Type B pancreatic cell (in vitro differentiated cells): Measurements from ENCODE around the gene GREB1L. TPM values are rescaled to one million over a fixed set of nuclear protein-coding genes. Genes with fewer than 3 reads are reported as not detected.

Experiments used
- DNase-seq: peaks from one replicate; pipeline ENCODE4 v3.0.0; 2021; ENCODE audit warnings: mixed read lengths; ENCODE audit not compliant: unreplicated experiment; ENCODE audit errors: extremely low spot score
- H3K27ac Mint-ChIP-seq: 2 replicates; pipeline ENCODE4 v1.8.0; 2021; ENCODE audit warnings: mild to moderate bottlenecking, mixed read lengths
- H3K27me3 Mint-ChIP-seq: 2 replicates; pipeline ENCODE4 v1.8.0; 2021; ENCODE audit warnings: mixed read lengths
- H3K36me3 Mint-ChIP-seq: 2 replicates; pipeline ENCODE4 v1.8.0; 2021; ENCODE audit warnings: mixed read lengths
- H3K4me1 Mint-ChIP-seq: one replicate; pipeline ENCODE4 v1.8.0; 2021; ENCODE audit warnings: mixed read lengths; ENCODE audit not compliant: unreplicated experiment
- H3K4me3 Mint-ChIP-seq: 2 replicates; pipeline ENCODE4 v1.8.0; 2021; ENCODE audit warnings: mild to moderate bottlenecking, mixed read lengths
- H3K9me3 Mint-ChIP-seq: 2 replicates; pipeline ENCODE4 v1.8.0; 2021; ENCODE audit warnings: mixed read lengths
- CTCF ChIP-seq: fragments of 200-600 bp; sonication (generic); conservative IDR thresholded peaks from 2 replicates; pipeline ENCODE4 v1.5.0; 2021; ENCODE audit warnings: antibody characterized with exemption, mild to moderate bottlenecking
- total RNA-seq: library from RNA; stranded (reverse); gene quantifications from 2 replicates; pipeline ENCODE4 v1.2.1, GENCODE V29; 2021; ENCODE audit warnings: low replicate concordance

Gene GREB1L
- total RNA-seq, 1 donor from 2014 or later: 6.5 TPM

- Mint-ChIP-seq H3K4me3 (no peak overlapping the region), H3K9me3 (no peaks in the 10 kb centered on the region), H3K27me3 (no peaks in the 10 kb centered on the region), H3K4me1 (peaks cover 13% of the 10 kb centered on the region), H3K36me3 (no peaks in the 10 kb centered on the region), H3K27ac (no peak overlapping the region)
- no peak for DNase-seq
- no peak for TF ChIP-seq CTCF
These were observed 88.2 kb downstream of the GREB1L start for GRCh38 chr18:21330122-21330701.

- H3K27ac Mint-ChIP-seq: no peak overlapping the region
- no peak overlapping the region for H3K4me3 Mint-ChIP-seq
- peaks cover under 1% of the 10 kb centered on the region for H3K27me3 Mint-ChIP-seq
- no peak for TF ChIP-seq CTCF
- no peaks in the 10 kb centered on the region for H3K9me3 Mint-ChIP-seq
- no peaks in the 10 kb centered on the region for H3K36me3 Mint-ChIP-seq
- no peak for DNase-seq
- peaks cover 14% of the 10 kb centered on the region for H3K4me1 Mint-ChIP-seq
These were observed 89.0 kb downstream of the GREB1L start for GRCh38 chr18:21331065-21331464.

- H3K4me1 Mint-ChIP-seq: peaks cover 8% of the 10 kb centered on the region
These were observed 94.0 kb downstream of the GREB1L start for GRCh38 chr18:21335927-21336488.

GRCh38 chr18:21336846-21337245, 94.8 kb downstream of the GREB1L start:
- no peak for DNase-seq
- TF ChIP-seq CTCF: no peak
- peaks cover 6% of the 10 kb centered on the region for H3K27me3 Mint-ChIP-seq
- no peak overlapping the region for H3K4me3 Mint-ChIP-seq
- H3K9me3 Mint-ChIP-seq: no peaks in the 10 kb centered on the region
- peaks cover 5% of the 10 kb centered on the region for H3K4me1 Mint-ChIP-seq
- no peak overlapping the region for H3K27ac Mint-ChIP-seq
- H3K36me3 Mint-ChIP-seq: no peaks in the 10 kb centered on the region

More at GRCh38 chr18:21335927-21336488, 94.0 kb downstream of the GREB1L start:
- TF ChIP-seq CTCF: no peak
- Mint-ChIP-seq H3K27me3 (peaks cover 5% of the 10 kb centered on the region), H3K36me3 (no peaks in the 10 kb centered on the region), H3K9me3 (no peaks in the 10 kb centered on the region), H3K4me3 (no peak overlapping the region), H3K27ac (no peak overlapping the region)
- DNase-seq: no peak

GRCh38 chr18:21341141-21341540, 99.1 kb downstream of the GREB1L start:
- DNase-seq: no peak
- TF ChIP-seq CTCF: no peak
- H3K27ac Mint-ChIP-seq: no peak overlapping the region
- H3K36me3 Mint-ChIP-seq: no peaks in the 10 kb centered on the region
- H3K4me1 Mint-ChIP-seq: peaks cover 2% of the 10 kb centered on the region
- H3K4me3 Mint-ChIP-seq: no peak overlapping the region
- no peaks in the 10 kb centered on the region for H3K9me3 Mint-ChIP-seq
- H3K27me3 Mint-ChIP-seq: peaks cover 6% of the 10 kb centered on the region
